ENCODE data around the gene ATP6V1D. TPM values are rescaled to one million over a fixed set of nuclear protein-coding genes. Genes with fewer than 3 reads are reported as not detected.

The ATP6V1D gene
- 68.5 to 107 TPM (median 71.9 TPM) in 5 replicates for total RNA-seq (2022; extraction: Qiagen RNA extraction)

GRCh38 chr14:67359775-67360469, at the start of gene ATP6V1D, which contains the start of gene EIF2S1:
ATP6V1D (minus strand) TSS chr14:67359804; CDS start chr14:67359698, 106 bp downstream.
EIF2S1 (plus strand) TSS chr14:67360328; CDS start chr14:67364768, 4,440 bp downstream.

Other genes with a start within 250 kb of the ATP6V1D start
- gene GARIN2, start 170.4 kb downstream of the ATP6V1D start, total RNA-seq (2022; extraction: Qiagen RNA extraction), result 0.07 to 0.14 TPM in 2 of 5 replicates, not detected in the others
- 13.0 to 19.6 TPM (median 15.2 TPM) in 5 replicates for gene PALS1, start 118.4 kb downstream of the ATP6V1D start, total RNA-seq (2022; extraction: Qiagen RNA extraction)
- 226 to 344 TPM (median 239 TPM) in 5 replicates for gene EIF2S1, start 524 bp upstream of the ATP6V1D start, total RNA-seq (2022; extraction: Qiagen RNA extraction)
- 16.6 to 20.6 TPM (median 19.6 TPM) in 5 replicates for gene PLEK2, start 52.4 kb upstream of the ATP6V1D start, total RNA-seq (2022; extraction: Qiagen RNA extraction)
- gene TMEM229B, start 128.9 kb upstream of the ATP6V1D start, total RNA-seq (2022; extraction: Qiagen RNA extraction), result 0.13 to 0.40 TPM (median 0.17 TPM) in 5 replicates
- gene PLEKHH1, start 173.5 kb upstream of the ATP6V1D start, total RNA-seq (2022; extraction: Qiagen RNA extraction), result 3.0 to 3.5 TPM (median 3.2 TPM) in 5 replicates
- 18.3 to 20.6 TPM (median 19.3 TPM) in 5 replicates for gene PIGH, start 240.5 kb upstream of the ATP6V1D start, total RNA-seq (2022; extraction: Qiagen RNA extraction)